MCF 10A (cell line): ENCODE results near the gene PRKG1. TPM values are rescaled to one million over a fixed set of nuclear protein-coding genes. Genes with fewer than 3 reads are reported as not detected.

Source experiments
- BruUV-seq: library from RNA; stranded (reverse); fragments of 400-500 nt; replicated peaks from 2 replicates; lab custom pipeline; 2021; lab: Mats Ljungman, UMichigan
- CTCF ChIA-PET: fragments of 300-600 bp; sonication (Branson Sonifier 250); formaldehyde crosslinking; extraction: SDS; loops from one replicate; lab custom pipeline; 2021; ENCODE audit warnings: antibody characterized with exemption, inconsistent platforms; lab: Yijun Ruan, JAX
- POLR2A ChIA-PET: fragments of 300-600, 350-650 bp; sonication (Branson Sonifier 250); formaldehyde crosslinking; extraction: SDS; loops from one replicate; lab custom pipeline; 2020; ENCODE audit warnings: antibody characterized with exemption, inconsistent platforms; lab: Yijun Ruan, JAX
- DNase-seq: peaks from one replicate; pipeline ENCODE4 v3.0.0-alpha.2; 2018; ENCODE audit not compliant: unreplicated experiment
- H3K27ac Mint-ChIP-seq: one replicate; pipeline ENCODE4 v1.8.0; 2022; ENCODE audit warnings: mild to moderate bottlenecking, low read depth, mixed read lengths; ENCODE audit not compliant: unreplicated experiment
- H3K27me3 Mint-ChIP-seq: one replicate; pipeline ENCODE4 v1.8.0; 2022; ENCODE audit warnings: mixed read lengths; ENCODE audit not compliant: insufficient read depth, unreplicated experiment
- H3K36me3 Mint-ChIP-seq: one replicate; pipeline ENCODE4 v1.8.0; 2022; ENCODE audit warnings: mild to moderate bottlenecking, moderate library complexity, mixed read lengths; ENCODE audit not compliant: insufficient read depth, unreplicated experiment
- H3K4me1 Mint-ChIP-seq: one replicate; pipeline ENCODE4 v1.8.0; 2022; ENCODE audit warnings: mixed read lengths; ENCODE audit not compliant: insufficient read depth, unreplicated experiment
- H3K4me3 Mint-ChIP-seq: one replicate; pipeline ENCODE4 v1.8.0; 2022; ENCODE audit warnings: mild to moderate bottlenecking, moderate library complexity, mixed read lengths; ENCODE audit not compliant: unreplicated experiment
- H3K9me3 Mint-ChIP-seq: one replicate; pipeline ENCODE4 v1.8.0; 2022; ENCODE audit warnings: mixed read lengths; ENCODE audit not compliant: unreplicated experiment
- intact Hi-C: fragments of 100-400 bp; cut with micrococcal nuclease; formaldehyde crosslinking; loops from 2 replicates; pipeline ENCODE4 v1.14.1; 2022
- total RNA-seq: library from RNA; stranded (reverse); gene quantifications from 2 replicates; pipeline ENCODE4 v1.2.3, GENCODE V29; 2022
- TF ChIP-seq, protein P1 (sequence below): fragments of 200-600 bp; IDR thresholded peaks from one replicate; pipeline ENCODE4 v1.8.0; 2022; ENCODE audit warnings: antibody characterized with exemption, mild to moderate bottlenecking; ENCODE audit not compliant: unreplicated experiment

PRKG1 gene
- total RNA-seq, 1 experiment from 2014 or later: 0.09 TPM

DNA sequence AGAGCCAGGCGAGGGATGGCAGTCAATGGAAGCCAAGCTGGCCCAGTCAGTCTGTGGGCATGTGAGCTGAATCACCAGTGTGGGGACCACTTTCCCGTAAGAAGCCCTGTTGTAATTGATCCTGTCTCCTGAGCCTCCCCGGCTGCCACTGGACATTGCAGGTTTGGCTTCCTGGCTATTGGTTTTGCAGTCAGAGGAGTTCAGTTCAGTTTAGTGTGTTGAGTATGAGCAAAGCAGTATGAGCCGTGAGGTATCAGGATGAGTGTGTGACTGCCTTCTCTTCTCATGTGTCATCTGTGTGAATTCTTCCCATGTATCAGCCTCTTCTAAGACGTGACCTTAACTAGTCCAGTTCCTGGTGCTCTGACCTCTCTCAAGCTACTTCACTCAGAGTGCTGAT, 227.4 kb downstream of the PRKG1 start:
- no TSS peak for BruUV-seq
- POLR2A ChIA-PET: no interaction called here
- TF ChIP-seq, protein P1, sequence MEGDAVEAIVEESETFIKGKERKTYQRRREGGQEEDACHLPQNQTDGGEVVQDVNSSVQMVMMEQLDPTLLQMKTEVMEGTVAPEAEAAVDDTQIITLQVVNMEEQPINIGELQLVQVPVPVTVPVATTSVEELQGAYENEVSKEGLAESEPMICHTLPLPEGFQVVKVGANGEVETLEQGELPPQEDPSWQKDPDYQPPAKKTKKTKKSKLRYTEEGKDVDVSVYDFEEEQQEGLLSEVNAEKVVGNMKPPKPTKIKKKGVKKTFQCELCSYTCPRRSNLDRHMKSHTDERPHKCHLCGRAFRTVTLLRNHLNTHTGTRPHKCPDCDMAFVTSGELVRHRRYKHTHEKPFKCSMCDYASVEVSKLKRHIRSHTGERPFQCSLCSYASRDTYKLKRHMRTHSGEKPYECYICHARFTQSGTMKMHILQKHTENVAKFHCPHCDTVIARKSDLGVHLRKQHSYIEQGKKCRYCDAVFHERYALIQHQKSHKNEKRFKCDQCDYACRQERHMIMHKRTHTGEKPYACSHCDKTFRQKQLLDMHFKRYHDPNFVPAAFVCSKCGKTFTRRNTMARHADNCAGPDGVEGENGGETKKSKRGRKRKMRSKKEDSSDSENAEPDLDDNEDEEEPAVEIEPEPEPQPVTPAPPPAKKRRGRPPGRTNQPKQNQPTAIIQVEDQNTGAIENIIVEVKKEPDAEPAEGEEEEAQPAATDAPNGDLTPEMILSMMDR: no peak

DNA sequence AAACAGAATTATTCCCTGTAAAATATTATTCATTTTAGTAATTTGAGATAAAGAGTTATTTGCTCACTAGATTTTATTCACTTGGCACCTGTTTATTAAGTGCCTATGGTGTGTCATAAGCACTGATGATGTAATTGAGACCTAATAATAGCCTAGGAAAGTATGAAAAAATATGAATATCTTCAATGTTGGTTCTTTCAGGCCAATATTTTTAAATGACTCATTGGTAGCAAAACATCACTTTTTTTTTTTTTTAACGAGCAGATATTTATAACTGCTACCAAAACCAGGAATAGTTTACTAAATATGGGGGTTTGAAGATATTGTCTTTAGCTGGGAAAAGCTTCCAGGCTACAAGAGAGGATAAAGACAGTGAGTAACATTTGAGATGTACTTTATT, 228.0 kb downstream of the PRKG1 start:
- Mint-ChIP-seq H3K27me3 (peaks cover 14% of the 10 kb centered on the region), H3K27ac (no peak overlapping the region), H3K4me1 (no peaks in the 10 kb centered on the region), H3K4me3 (no peak overlapping the region), H3K9me3 (no peaks in the 10 kb centered on the region), H3K36me3 (no peaks in the 10 kb centered on the region)
- TF ChIP-seq, protein P1: no peak
- CTCF ChIA-PET: no interaction called here
- intact Hi-C loops: no loop called here
- POLR2A ChIA-PET: no interaction called here
- no peak for DNase-seq
- BruUV-seq: no TSS peak

More for the DNA sequence above, 227.4 kb downstream of the PRKG1 start:
- peaks cover 14% of the 10 kb centered on the region for H3K27me3 Mint-ChIP-seq
- no peaks in the 10 kb centered on the region for H3K36me3 Mint-ChIP-seq
- no peak overlapping the region for H3K27ac Mint-ChIP-seq
- no peaks in the 10 kb centered on the region for H3K4me1 Mint-ChIP-seq
- H3K9me3 Mint-ChIP-seq: no peaks in the 10 kb centered on the region
- no peak overlapping the region for H3K4me3 Mint-ChIP-seq
- DNase-seq: no peak
- intact Hi-C loops: no loop called here
- CTCF ChIA-PET: no interaction called here

DNA sequence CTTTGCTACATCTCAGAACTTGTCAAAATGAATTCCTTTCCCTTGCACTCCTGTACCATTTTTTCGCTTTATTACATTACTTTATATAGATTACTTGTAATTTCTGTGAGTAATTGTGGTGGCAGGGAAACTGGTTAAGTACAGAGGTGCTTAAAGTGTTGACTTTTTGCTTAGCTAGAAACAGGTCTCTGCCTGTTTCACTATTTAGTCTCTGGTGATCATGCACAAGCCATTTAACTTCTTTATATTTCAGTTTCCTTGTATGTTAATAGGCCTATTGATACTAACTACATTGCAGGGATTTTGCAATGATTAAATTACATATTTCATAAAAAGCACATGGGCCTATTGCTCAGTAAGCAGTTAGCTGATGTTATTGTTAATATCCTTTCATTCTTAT, 233.8 kb downstream of the PRKG1 start:
- intact Hi-C loops: no loop called here
- H3K36me3 Mint-ChIP-seq: no peaks in the 10 kb centered on the region
- H3K4me1 Mint-ChIP-seq: no peaks in the 10 kb centered on the region
- H3K9me3 Mint-ChIP-seq: no peaks in the 10 kb centered on the region
- BruUV-seq: no TSS peak
- ChIA-PET POLR2A (interaction anchor here (0.7 kb wide), 1 partner anchor 13 kb away, joined by 3 read pairs; no protein-coding TSS in a partner anchor), CTCF (interaction anchor here (0.6 kb wide), 1 partner anchor 9 kb away, joined by 3 read pairs; no protein-coding TSS in a partner anchor)
- TF ChIP-seq, protein P1: no peak
- no peak overlapping the region for H3K4me3 Mint-ChIP-seq
- no peak overlapping the region for H3K27ac Mint-ChIP-seq
- H3K27me3 Mint-ChIP-seq: peaks cover 19% of the 10 kb centered on the region
- DNase-seq: no peak

DNA sequence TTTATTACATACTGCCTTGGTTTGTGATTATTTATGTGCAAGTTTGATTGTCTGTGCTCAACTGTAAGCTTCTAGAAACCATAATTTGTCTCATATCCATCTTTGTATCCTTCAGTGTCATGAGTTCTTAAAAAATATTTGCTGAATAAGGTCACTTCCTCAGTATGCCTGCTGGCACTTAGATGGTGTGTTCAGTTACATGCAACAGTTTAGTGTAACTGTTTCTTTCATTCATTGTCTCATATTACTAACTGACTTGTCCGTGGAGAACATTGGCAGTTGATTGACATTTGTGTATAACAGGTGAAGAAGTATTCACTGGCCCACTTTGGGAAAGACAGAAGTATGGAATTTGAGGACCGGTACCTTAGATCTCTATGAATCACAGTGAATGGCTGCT, 236.9 kb downstream of the PRKG1 start:
- Mint-ChIP-seq H3K36me3 (no peaks in the 10 kb centered on the region), H3K27me3 (peaks cover 19% of the 10 kb centered on the region), H3K9me3 (no peaks in the 10 kb centered on the region), H3K4me3 (no peak overlapping the region), H3K4me1 (no peaks in the 10 kb centered on the region), H3K27ac (no peak overlapping the region)
- CTCF ChIA-PET: interaction anchor here (1.1 kb wide), 1 partner anchor 14 kb away, joined by 6 read pairs; no protein-coding TSS in a partner anchor
- DNase-seq: no peak
- POLR2A ChIA-PET: interaction anchor here (0.7 kb wide), 1 partner anchor 52 kb away, joined by 3 read pairs; no protein-coding TSS in a partner anchor
- TF ChIP-seq, protein P1: no peak
- BruUV-seq: no TSS peak
- intact Hi-C loops: no loop called here
